Subcutaneous abdominal adipose tissue (tissue), 5 donors: ENCODE measurements around the gene VAT1L.

Experiments
- H3K27ac ChIP-seq: one replicate; pipeline ENCODE4 v1.7.0; 2013; ENCODE audit warnings: low read depth, mild to moderate bottlenecking, inconsistent platforms, low read length, moderate library complexity
- H3K27me3 ChIP-seq, 5 donors: one replicate each; pipeline ENCODE4 v1.7.0; 2013; ENCODE audit warnings: low read length in 5 of 5, inconsistent platforms in 1 of 5; ENCODE audit not compliant: control insufficient read depth in 5 of 5, insufficient read depth in 4 of 5
- H3K36me3 ChIP-seq, 5 donors: one replicate each; pipeline ENCODE4 v1.7.0; 2013; ENCODE audit warnings: low read length in 5 of 5; ENCODE audit not compliant: control insufficient read depth in 5 of 5, insufficient read depth in 5 of 5
- H3K4me1 ChIP-seq, 5 donors: one replicate each; pipeline ENCODE4 v1.7.0; 2013; ENCODE audit warnings: low read length in 5 of 5, mild to moderate bottlenecking in 3 of 5, moderate library complexity in 1 of 5; ENCODE audit not compliant: control insufficient read depth in 5 of 5, insufficient read depth in 5 of 5
- H3K4me3 ChIP-seq, 5 donors: one replicate each; pipeline ENCODE4 v1.7.0; 2013; ENCODE audit warnings: low read length in 5 of 5, low read depth in 1 of 5
- H3K9ac ChIP-seq, 5 donors: one replicate each; pipeline ENCODE4 v1.7.0; 2013; ENCODE audit warnings: low read length in 5 of 5, mild to moderate bottlenecking in 4 of 5, moderate library complexity in 3 of 5
- H3K9me3 ChIP-seq, 5 donors: one replicate each; pipeline ENCODE4 v1.7.0; 2013; ENCODE audit warnings: low read length in 5 of 5; ENCODE audit not compliant: control insufficient read depth in 5 of 5
- donor health status: healthy.
- donor health status: healthy.
- donor health status: healthy.
- donor health status: healthy.
- donor health status: healthy.

The VAT1L gene

GRCh38 chr16:77780378-77780837 is 8.0 kb upstream of the VAT1L start:
- Histone ChIP-seq H3K9ac (no peak overlapping the region), H3K27ac (no peak overlapping the region), H3K4me3 (no peak overlapping the region), H3K27me3 (no peaks in the 10 kb centered on the region), H3K4me1 (no peaks in the 10 kb centered on the region), H3K36me3 (no peaks in the 10 kb centered on the region), H3K9me3 (no peaks in the 10 kb centered on the region)

GRCh38 chr16:77781091-77781490 is 7.3 kb upstream of the VAT1L start:
- H3K9me3 ChIP-seq = no peaks in the 10 kb centered on the region

GRCh38 chr16:77782694-77783093 is 5.7 kb upstream of the VAT1L start:
- no peaks in the 10 kb centered on the region for H3K9me3 ChIP-seq
- H3K4me1 ChIP-seq = no peaks in the 10 kb centered on the region
- H3K27me3 ChIP-seq = peaks cover 0 to 12% (median 7%) of the 10 kb centered on the region in 5 donors
- no peak overlapping the region for H3K9ac ChIP-seq
- H3K4me3 ChIP-seq = no peak overlapping the region
- H3K36me3 ChIP-seq = no peaks in the 10 kb centered on the region
- no peak overlapping the region for H3K27ac ChIP-seq

More at GRCh38 chr16:77781091-77781490, 7.3 kb upstream of the VAT1L start:
- H3K4me1 ChIP-seq = no peaks in the 10 kb centered on the region
- no peaks in the 10 kb centered on the region for H3K36me3 ChIP-seq
- peaks cover 0 to under 1% (median 0%) of the 10 kb centered on the region in 5 donors for H3K27me3 ChIP-seq
- no peak overlapping the region for H3K27ac ChIP-seq
- no peak overlapping the region for H3K9ac ChIP-seq
- H3K4me3 ChIP-seq = no peak overlapping the region

- no peak overlapping the region for H3K27ac ChIP-seq
- peaks cover 0 to 17% (median 13%) of the 10 kb centered on the region in 5 donors for H3K4me1 ChIP-seq
- H3K4me3 ChIP-seq = no peak overlapping the region
- peaks cover 9 to 31% (median 26%) of the 10 kb centered on the region in 5 donors for H3K27me3 ChIP-seq
- H3K9ac ChIP-seq = no peak overlapping the region
- no peaks in the 10 kb centered on the region for H3K36me3 ChIP-seq
- no peaks in the 10 kb centered on the region for H3K9me3 ChIP-seq
Observed at GRCh38 chr16:77784441-77785372, 3.7 kb upstream of the VAT1L start.

GRCh38 chr16:77785373-77785764 is 3.0 kb upstream of the VAT1L start:
- H3K36me3 ChIP-seq = no peaks in the 10 kb centered on the region
- no peak overlapping the region for H3K27ac ChIP-seq
- H3K4me3 ChIP-seq = no peak overlapping the region
- peaks cover 0 to 17% (median 13%) of the 10 kb centered on the region in 5 donors for H3K4me1 ChIP-seq
- no peak overlapping the region for H3K9ac ChIP-seq
- peaks cover 15 to 38% (median 32%) of the 10 kb centered on the region in 5 donors for H3K27me3 ChIP-seq
- no peaks in the 10 kb centered on the region for H3K9me3 ChIP-seq

GRCh38 chr16:77786186-77786847 is 2.0 kb upstream of the VAT1L start:
- H3K4me1 ChIP-seq = peaks cover 0 to 17% (median 13%) of the 10 kb centered on the region in 5 donors
- H3K9ac ChIP-seq = no peak overlapping the region
- no peaks in the 10 kb centered on the region for H3K9me3 ChIP-seq
- H3K27me3 ChIP-seq = peaks cover 15 to 44% (median 35%) of the 10 kb centered on the region in 5 donors
- no peak overlapping the region for H3K27ac ChIP-seq
- no peak overlapping the region for H3K4me3 ChIP-seq
- H3K36me3 ChIP-seq = no peaks in the 10 kb centered on the region

GRCh38 chr16:77787452-77787851 is 912 bp upstream of the VAT1L start:
- peaks cover 15 to 48% (median 35%) of the 10 kb centered on the region in 5 donors for H3K27me3 ChIP-seq
- no peak overlapping the region for H3K27ac ChIP-seq
- H3K9me3 ChIP-seq = no peaks in the 10 kb centered on the region
- H3K4me1 ChIP-seq = peaks cover 0 to 17% (median 13%) of the 10 kb centered on the region in 5 donors
- no peaks in the 10 kb centered on the region for H3K36me3 ChIP-seq
- no peak overlapping the region for H3K4me3 ChIP-seq
- H3K9ac ChIP-seq = no peak overlapping the region

GRCh38 chr16:77789085-77790008 is 983 bp downstream of the VAT1L start:
- Histone ChIP-seq H3K27me3 (peaks cover 18 to 48% (median 38%) of the 10 kb centered on the region in 5 donors), H3K9ac (no peak overlapping the region), H3K9me3 (no peaks in the 10 kb centered on the region), H3K4me1 (peaks cover 0 to 17% (median 13%) of the 10 kb centered on the region in 5 donors), H3K36me3 (no peaks in the 10 kb centered on the region), H3K27ac (no peak overlapping the region), H3K4me3 (peak overlapping the region in 2 of 5 donors; percentile 59 to 70)

- Histone ChIP-seq H3K9me3 (no peaks in the 10 kb centered on the region), H3K9ac (no peak overlapping the region), H3K4me1 (peaks cover 0 to 17% (median 13%) of the 10 kb centered on the region in 5 donors), H3K4me3 (no peak overlapping the region), H3K27ac (no peak overlapping the region), H3K36me3 (no peaks in the 10 kb centered on the region), H3K27me3 (peaks cover 18 to 51% (median 38%) of the 10 kb centered on the region in 5 donors)
Observed at GRCh38 chr16:77790009-77790372, 1.6 kb downstream of the VAT1L start.
